NCI-H526 treated with DMSO at 0.1 percent for 48 hours (cell line): ENCODE data around the gene PDGFB.
"Not testable (repeated sequence)": the region's sequence is repeated elsewhere in the genome, so short reads cannot be mapped to it uniquely, and the experiment has no call there.

ENCODE experiments used
- DNase-seq: peaks from one replicate; lab custom pipeline; 2025; lab: John Stamatoyannopoulos, UW

Gene PDGFB

GRCh38 chr22:39226353-39226752 lies 18.4 kb downstream of the PDGFB start:
- DNase-seq = no peak

GRCh38 chr22:39225591-39225990 lies 19.2 kb downstream of the PDGFB start:
- DNase-seq = no peak

- no peak for DNase-seq
Observed at GRCh38 chr22:39224550-39224949, 20.2 kb downstream of the PDGFB start.

- DNase-seq = no peak
Observed at GRCh38 chr22:39223091-39223710, 21.6 kb downstream of the PDGFB start.

GRCh38 chr22:39221999-39222686 lies 22.6 kb downstream of the PDGFB start:
- DNase-seq = no peak

- DNase-seq = no peak
Observed at GRCh38 chr22:39220890-39221850, 23.6 kb downstream of the PDGFB start.

- no peak for DNase-seq
Observed at GRCh38 chr22:39220450-39220849, 24.3 kb downstream of the PDGFB start.

- DNase-seq = no peak
Observed at GRCh38 chr22:39219071-39220039, 25.4 kb downstream of the PDGFB start.

- not testable (repeated sequence) for DNase-seq
Observed at GRCh38 chr22:39218432-39218831, 26.4 kb downstream of the PDGFB start.

- DNase-seq = no peak
Observed at GRCh38 chr22:39216143-39216490, 28.7 kb downstream of the PDGFB start.

- DNase-seq = no peak
Observed at GRCh38 chr22:39215426-39216142, 29.2 kb downstream of the PDGFB start.

- no peak for DNase-seq
Observed at GRCh38 chr22:39215070-39215396, 29.7 kb downstream of the PDGFB start.

GRCh38 chr22:39214383-39215069 lies 30.3 kb downstream of the PDGFB start:
- DNase-seq = peak; percentile 35

GRCh38 chr22:39214006-39214382 lies 30.8 kb downstream of the PDGFB start:
- DNase-seq = no peak

GRCh38 chr22:39212721-39213376 lies 31.9 kb downstream of the PDGFB start:
- no peak for DNase-seq

- DNase-seq = no peak
Observed at GRCh38 chr22:39209756-39210155, 35.0 kb downstream of the PDGFB start.

GRCh38 chr22:39208013-39208680 lies 36.6 kb downstream of the PDGFB start:
- no peak for DNase-seq

GRCh38 chr22:39207141-39208012 lies 37.4 kb downstream of the PDGFB start:
- no peak for DNase-seq
